ENCODE data around the gene CCDC69. TPM values are rescaled to one million over a fixed set of nuclear protein-coding genes. Genes with fewer than 3 reads are reported as not detected.
"Not testable (repeated sequence)": the region's sequence is repeated elsewhere in the genome, so short reads cannot be mapped to it uniquely, and the experiment has no call there.

The CCDC69 gene
- total RNA-seq, 2 donors from 2014 or later, result 34.8 to 44.8 TPM

DNA sequence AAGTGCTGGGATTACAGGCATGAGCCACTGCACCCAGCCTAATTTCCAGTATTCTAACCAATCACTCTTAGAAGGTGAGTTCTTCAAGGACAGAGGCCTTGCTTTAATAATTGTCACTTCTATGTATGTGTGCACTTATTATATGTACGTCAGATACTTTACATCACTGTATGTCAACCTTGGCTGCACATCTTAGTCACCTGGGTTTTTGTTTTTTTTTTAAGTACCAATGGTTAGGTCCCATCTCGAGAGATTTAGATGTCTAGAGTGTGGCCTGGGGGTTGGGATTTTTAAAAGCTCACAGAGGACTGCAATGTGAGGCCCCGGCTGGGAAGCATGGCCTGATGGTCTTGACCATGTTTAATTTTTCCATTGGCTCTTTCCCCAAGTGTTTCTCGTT is 19.2 kb upstream of the CCDC69 start:
- intact Hi-C loops (cut with DNase I), result no loop called here
- no peaks in the 10 kb centered on the region for H3K36me3 ChIP-seq (replicated peaks in 1 of 2; ENCODE audit: insufficient read depth in 1 of 2, low read depth in 2 of 2)

DNA sequence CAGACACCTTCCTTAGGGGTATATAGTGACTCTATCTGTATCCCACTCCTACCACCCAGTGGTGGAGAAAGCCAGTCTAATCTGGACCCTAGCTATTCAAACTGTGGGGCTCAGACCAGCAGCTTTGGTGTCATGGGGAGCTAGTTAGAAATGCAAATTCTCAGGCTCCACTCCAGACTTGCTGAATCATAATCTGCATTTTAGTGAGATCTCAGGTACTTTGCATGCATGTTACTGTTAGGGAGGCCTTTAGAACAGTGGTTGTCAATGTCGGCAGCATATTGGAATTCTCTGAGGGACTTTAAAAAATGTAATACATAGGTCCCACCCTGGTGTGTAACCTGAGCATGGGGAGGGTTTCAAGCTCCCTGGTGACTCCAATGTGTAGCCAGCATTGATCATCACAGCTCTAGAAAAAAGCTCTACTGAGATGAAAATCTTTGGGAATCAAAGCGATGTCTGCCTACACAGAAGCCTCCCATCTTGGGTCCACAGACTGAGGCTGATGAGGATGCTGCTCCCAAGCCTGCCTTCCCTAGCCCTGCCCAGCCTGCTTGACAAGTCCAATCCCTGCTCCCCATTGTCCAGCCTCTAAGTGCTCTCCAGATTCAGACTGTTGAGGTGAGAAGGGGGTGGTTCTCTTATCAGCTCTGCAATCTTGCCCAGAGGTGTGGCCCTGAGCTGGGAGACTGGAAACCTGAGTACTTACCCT is 17.2 kb upstream of the CCDC69 start:
- ATAC-seq (no peak), DNase-seq (no peak)
- no peak overlapping the region for H3K4me3 ChIP-seq
- H3K27ac ChIP-seq, result no peak overlapping the region
- no peaks in the 10 kb centered on the region for H3K36me3 ChIP-seq (replicated peaks in 1 of 2; ENCODE audit: insufficient read depth in 1 of 2, low read depth in 2 of 2)
- WGBS, 2 donors, result 82 to 91% methylated on average over 2 of the region's 2 CpGs
- no peaks in the 10 kb centered on the region for H3K27me3 ChIP-seq
- intact Hi-C loops (cut with DNase I), result no loop called here
- TF ChIP-seq POLR2A (IDR thresholded peaks at IDR 0.05), result no peak
- TF ChIP-seq, protein P1, sequence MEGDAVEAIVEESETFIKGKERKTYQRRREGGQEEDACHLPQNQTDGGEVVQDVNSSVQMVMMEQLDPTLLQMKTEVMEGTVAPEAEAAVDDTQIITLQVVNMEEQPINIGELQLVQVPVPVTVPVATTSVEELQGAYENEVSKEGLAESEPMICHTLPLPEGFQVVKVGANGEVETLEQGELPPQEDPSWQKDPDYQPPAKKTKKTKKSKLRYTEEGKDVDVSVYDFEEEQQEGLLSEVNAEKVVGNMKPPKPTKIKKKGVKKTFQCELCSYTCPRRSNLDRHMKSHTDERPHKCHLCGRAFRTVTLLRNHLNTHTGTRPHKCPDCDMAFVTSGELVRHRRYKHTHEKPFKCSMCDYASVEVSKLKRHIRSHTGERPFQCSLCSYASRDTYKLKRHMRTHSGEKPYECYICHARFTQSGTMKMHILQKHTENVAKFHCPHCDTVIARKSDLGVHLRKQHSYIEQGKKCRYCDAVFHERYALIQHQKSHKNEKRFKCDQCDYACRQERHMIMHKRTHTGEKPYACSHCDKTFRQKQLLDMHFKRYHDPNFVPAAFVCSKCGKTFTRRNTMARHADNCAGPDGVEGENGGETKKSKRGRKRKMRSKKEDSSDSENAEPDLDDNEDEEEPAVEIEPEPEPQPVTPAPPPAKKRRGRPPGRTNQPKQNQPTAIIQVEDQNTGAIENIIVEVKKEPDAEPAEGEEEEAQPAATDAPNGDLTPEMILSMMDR (IDR thresholded peaks at IDR 0.05), result no peak
- no peaks in the 10 kb centered on the region for H3K9me3 ChIP-seq
- no peaks in the 10 kb centered on the region for H3K4me1 ChIP-seq

More for the DNA sequence above, 19.2 kb upstream of the CCDC69 start:
- H3K4me3 ChIP-seq, result no peak overlapping the region
- DNase-seq (no peak), ATAC-seq (no peak)
- 86 to 87% methylated on average over 4 of the region's 4 CpGs for WGBS, 2 donors
- H3K27ac ChIP-seq, result no peak overlapping the region
- no peaks in the 10 kb centered on the region for H3K27me3 ChIP-seq
- TF ChIP-seq POLR2A (IDR thresholded peaks at IDR 0.05), result no peak
- TF ChIP-seq, protein P1 (IDR thresholded peaks at IDR 0.05), result no peak
- H3K4me1 ChIP-seq, result peaks cover 1% of the 10 kb centered on the region
- H3K9me3 ChIP-seq, result no peaks in the 10 kb centered on the region

DNA sequence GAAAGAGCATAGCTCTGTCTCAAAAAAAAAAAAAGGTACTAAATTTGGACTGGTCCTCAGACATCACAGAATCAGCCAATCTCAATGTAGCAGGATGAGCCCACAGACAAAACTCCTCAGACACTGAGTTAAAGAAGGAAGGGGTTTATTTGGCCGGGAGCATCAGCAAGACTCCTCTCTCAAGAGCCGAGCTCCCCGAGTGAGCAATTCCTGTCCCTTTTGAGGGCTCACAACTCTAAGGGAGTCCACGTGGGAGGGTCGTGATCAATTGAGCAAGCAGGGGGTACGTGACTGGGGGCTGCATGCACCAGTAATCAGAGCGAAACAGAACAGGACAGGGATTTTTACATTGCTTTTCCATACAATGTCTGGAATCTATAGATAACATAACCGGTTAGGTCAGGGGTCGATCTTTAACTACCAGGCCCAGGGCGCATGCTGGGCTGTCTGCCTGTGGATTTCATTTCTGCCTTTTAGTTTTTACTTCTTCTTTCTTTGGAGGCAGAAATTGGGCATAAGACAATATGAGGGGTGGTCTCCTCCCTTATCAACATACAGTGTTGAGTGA is 16.5 kb upstream of the CCDC69 start:
- H3K4me3 ChIP-seq; H3K36me3 ChIP-seq (replicated peaks in 1 of 2; ENCODE audit: insufficient read depth in 1 of 2, low read depth in 2 of 2); H3K27me3 ChIP-seq; H3K9me3 ChIP-seq; H3K4me1 ChIP-seq; intact Hi-C loops (cut with DNase I); ATAC-seq; DNase-seq; H3K27ac ChIP-seq: not testable (repeated sequence)
- 74 to 76% methylated on average over 10 of the region's 10 CpGs for WGBS, 2 donors

DNA sequence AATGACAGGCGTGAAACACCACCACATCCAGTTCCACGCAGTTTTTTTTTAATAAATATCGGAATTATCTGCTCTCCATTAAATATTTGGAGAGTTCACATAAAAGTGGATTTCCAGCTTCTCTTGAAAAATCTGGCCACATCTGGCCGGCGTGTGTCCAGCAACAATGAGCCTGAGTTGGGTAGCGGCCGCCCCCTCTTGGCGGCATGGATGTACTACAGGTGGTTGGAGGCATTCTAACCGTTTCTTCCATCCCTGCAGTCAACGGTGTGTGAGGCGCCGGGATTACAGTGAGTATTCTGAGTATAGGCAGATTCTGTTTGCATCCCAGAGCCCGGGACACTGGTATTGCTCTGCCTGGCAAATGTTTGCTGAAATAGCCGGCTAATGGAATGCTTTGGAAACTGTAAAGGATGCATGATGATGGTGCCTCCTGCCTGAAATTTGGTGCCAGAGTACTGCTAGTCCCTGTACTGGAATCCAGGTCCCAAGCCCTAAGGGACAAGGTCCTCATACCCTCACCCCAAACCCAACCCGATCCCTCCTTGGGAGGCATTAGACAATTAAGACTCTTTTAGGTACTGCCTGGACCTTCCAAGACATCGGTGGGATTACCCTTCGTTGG is 15.5 kb upstream of the CCDC69 start:
- Histone ChIP-seq H3K9me3 (no peaks in the 10 kb centered on the region), H3K27me3 (no peaks in the 10 kb centered on the region), H3K36me3 (replicated peaks in 1 of 2; ENCODE audit: insufficient read depth in 1 of 2, low read depth in 2 of 2) (no peaks in the 10 kb centered on the region), H3K4me3 (no peak overlapping the region), H3K4me1 (peaks cover 10% of the 10 kb centered on the region), H3K27ac (no peak overlapping the region)
- intact Hi-C loops (cut with DNase I), result loop anchor here (5.0 kb wide), 1 partner anchor 112 kb away; no protein-coding TSS in a partner anchor
- ATAC-seq (peak; percentile 47), DNase-seq (peak; percentile 60 to 80 (median 72))
- TF ChIP-seq, protein P1 (IDR thresholded peaks at IDR 0.05), result peak; percentile 25 to 83 (median 58)
- no peak for TF ChIP-seq POLR2A (IDR thresholded peaks at IDR 0.05)
- WGBS, 2 donors, result 36 to 59% methylated on average over 16 to 17 of the region's 17 CpGs

DNA sequence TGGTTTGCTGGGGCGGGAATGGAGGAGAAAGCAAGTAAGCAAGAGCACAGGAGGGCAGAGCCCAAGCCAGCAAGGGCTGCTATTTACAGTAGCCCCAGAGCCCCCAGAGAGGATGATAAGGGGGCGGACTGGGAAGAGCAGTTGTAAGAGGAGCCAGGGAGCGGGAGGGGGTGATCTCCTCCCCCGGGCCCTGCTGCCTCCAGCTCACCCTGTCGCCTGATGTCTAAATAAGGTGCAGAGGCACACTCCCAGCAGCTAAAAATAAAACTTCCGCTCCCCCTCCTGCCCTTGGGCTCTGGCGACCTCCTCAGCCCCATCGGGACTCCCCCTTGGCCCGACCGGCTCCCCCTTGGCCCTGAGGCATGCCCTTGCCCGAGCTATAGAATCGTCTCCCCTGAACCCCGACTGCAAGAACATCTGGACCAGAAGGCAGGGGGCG is 14.4 kb upstream of the CCDC69 start:
- Histone ChIP-seq H3K36me3 (replicated peaks in 1 of 2; ENCODE audit: insufficient read depth in 1 of 2, low read depth in 2 of 2) (no peaks in the 10 kb centered on the region), H3K4me3 (no peak overlapping the region), H3K27ac (no peak overlapping the region), H3K4me1 (peaks cover 20% of the 10 kb centered on the region), H3K27me3 (no peaks in the 10 kb centered on the region), H3K9me3 (no peaks in the 10 kb centered on the region)
- no peak for TF ChIP-seq POLR2A (IDR thresholded peaks at IDR 0.05)
- no peak for DNase-seq
- intact Hi-C loops (cut with DNase I), result loop anchor here (5.0 kb wide), 1 partner anchor 111 kb away; no protein-coding TSS in a partner anchor
- WGBS, 2 donors, result 47 to 55% methylated on average over 14 of the region's 14 CpGs
- ATAC-seq, result no peak

All from body of pancreas (tissue), 4 donors.